PC-9 (cell line): Measurements from ENCODE around the gene GOT1. TPM values are rescaled to one million over a fixed set of nuclear protein-coding genes. Genes with fewer than 3 reads are reported as not detected.

ENCODE experiments used
- BruUV-seq: library from RNA; stranded (reverse); fragments of 400-500 nt; replicated peaks from 2 replicates; lab custom pipeline; 2021; lab: Mats Ljungman, UMichigan
- CTCF ChIA-PET: fragments of 300-600 bp; sonication (Branson Sonifier 250); formaldehyde crosslinking; loops from one replicate; lab custom pipeline; 2022; ENCODE audit warnings: antibody characterized with exemption; lab: Charles Lee
- POLR2A ChIA-PET: fragments of 300-600 bp; sonication (Branson Sonifier 250); formaldehyde crosslinking; loops from one replicate; lab custom pipeline; 2022; ENCODE audit warnings: antibody characterized with exemption; ENCODE audit not compliant: unreplicated experiment; lab: Charles Lee
- DNase-seq, 2 experiments: peaks; one replicate each; pipeline versions ENCODE4 v3.0.0 to v3.0.0-alpha.2; 2015 to 2022; ENCODE audit warnings: mixed read lengths in 1 of 2
- H2AFZ ChIP-seq: fragments of 200-600 bp; sonication (generic); 2 replicates; pipeline ENCODE4 v1.8.1; 2017; ENCODE audit warnings: antibody characterized with exemption
- H3F3A ChIP-seq: fragments of 200-600 bp; sonication (generic); 2 replicates; pipeline ENCODE4 v1.8.1; 2017; ENCODE audit warnings: antibody characterized with exemption, mild to moderate bottlenecking, low read depth; ENCODE audit not compliant: insufficient read depth
- H3K27ac ChIP-seq: fragments of 200-600 bp; sonication (generic); 2 replicates; pipeline ENCODE4 v1.6.1; 2016; ENCODE audit warnings: mixed run types
- H3K27me3 ChIP-seq: fragments of 200-600 bp; sonication (generic); 2 replicates; pipeline ENCODE4 v1.6.1; 2016; ENCODE audit warnings: low read depth, mixed run types; ENCODE audit not compliant: insufficient read depth
- H3K36me3 ChIP-seq: fragments of 200-600 bp; sonication (generic); 2 replicates; pipeline ENCODE4 v1.6.1; 2016; ENCODE audit warnings: low read depth, mixed run types
- H3K4me1 ChIP-seq: fragments of 200-600 bp; sonication (generic); replicated peaks from 2 replicates; pipeline ENCODE4 v1.6.1; 2016; ENCODE audit warnings: mixed run types; ENCODE audit not compliant: insufficient read depth
- H3K4me2 ChIP-seq: fragments of 200-600 bp; sonication (generic); 2 replicates; pipeline ENCODE4 v1.6.1; 2017; ENCODE audit warnings: mixed run types
- H3K4me3 ChIP-seq: fragments of 200-600 bp; sonication (generic); 2 replicates; pipeline ENCODE4 v1.6.1; 2016; ENCODE audit warnings: mixed run types
- H3K79me2 ChIP-seq: fragments of 200-600 bp; sonication (generic); 2 replicates; pipeline ENCODE4 v1.6.1; 2017; ENCODE audit warnings: low read depth, mixed run types
- H3K9me2 ChIP-seq: fragments of 200-600 bp; sonication (generic); 2 replicates; pipeline ENCODE4 v1.8.1; 2017; ENCODE audit warnings: mild to moderate bottlenecking; ENCODE audit not compliant: insufficient read depth
- H3K9me3 ChIP-seq: fragments of 200-600 bp; sonication (generic); 2 replicates; pipeline ENCODE4 v1.8.1; 2016; ENCODE audit warnings: low read depth; ENCODE audit not compliant: insufficient read depth
- H4K20me1 ChIP-seq: fragments of 200-600 bp; sonication (generic); 2 replicates; pipeline ENCODE4 v1.8.1; 2017; ENCODE audit not compliant: insufficient read depth
- EZH2 ChIP-seq: fragments of 200-600 bp; sonication (generic); IDR thresholded peaks from 2 replicates; pipeline ENCODE4 v1.8.0; 2017; ENCODE audit warnings: antibody characterized with exemption, low read depth
- intact Hi-C: fragments of 100-400 bp; cut with micrococcal nuclease; formaldehyde crosslinking; loops from one replicate; pipeline ENCODE4 v1.10.0; 2022; ENCODE audit not compliant: unreplicated experiment
- total RNA-seq: library from RNA; stranded (reverse); gene quantifications from 2 replicates; pipeline ENCODE4 v1.2.3, GENCODE V29; 2021
- TF ChIP-seq, protein P1 (sequence below): fragments of 200-600 bp; sonication (generic); conservative IDR thresholded peaks from 2 replicates; pipeline ENCODE4 v1.6.1; 2017; ENCODE audit warnings: mixed run types, antibody characterized with exemption, mild to moderate bottlenecking, moderate library complexity

The GOT1 gene
- total RNA-seq, 1 experiment from 2014 or later = 28.6 TPM

DNA sequence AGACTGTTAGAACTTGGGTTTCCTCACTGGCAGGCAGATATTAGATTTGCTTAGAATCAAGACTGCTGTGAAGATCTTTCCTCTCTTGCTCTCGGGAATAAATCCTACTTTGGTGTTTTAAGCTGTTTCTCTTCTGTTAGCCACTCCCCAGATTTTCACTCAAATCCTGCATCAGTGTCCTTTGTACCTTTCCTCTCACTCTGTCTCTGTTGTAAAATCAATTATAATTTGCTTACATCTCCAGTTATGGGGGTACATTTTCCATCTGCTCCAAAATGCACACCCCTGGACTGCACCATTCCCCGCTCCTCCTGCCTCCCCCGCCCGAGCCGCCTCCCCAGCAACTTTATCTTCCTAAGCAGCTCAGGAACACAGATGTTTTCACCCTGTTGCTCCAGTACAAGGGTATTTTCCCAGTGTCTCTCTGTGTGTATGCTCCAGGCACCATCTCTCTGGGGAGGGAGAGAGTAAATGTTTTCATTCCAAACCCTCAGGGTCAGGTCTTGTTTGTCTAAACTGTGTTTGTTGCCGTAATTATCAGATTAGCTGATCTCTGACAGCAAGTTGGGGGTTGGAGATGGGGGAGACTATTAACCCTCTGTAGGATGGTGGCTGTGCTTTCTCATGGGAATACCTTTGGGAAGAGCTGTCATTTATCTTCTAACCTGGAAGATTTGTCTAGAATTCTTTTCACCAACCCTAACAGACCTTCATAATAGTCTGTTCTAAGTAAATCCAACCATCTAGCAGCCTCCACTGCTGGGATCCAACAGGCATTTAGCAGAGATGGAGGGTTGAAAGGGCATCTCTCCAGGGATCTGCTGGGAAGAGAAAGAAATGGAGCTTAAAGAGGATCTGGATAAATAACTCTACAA, 20.4 kb upstream of the GOT1 start:
- H3K79me2 ChIP-seq = no peaks in the 10 kb centered on the region
- H3K27me3 ChIP-seq = peaks cover 31% of the 10 kb centered on the region; the same call in 1 of the 2 replicates
- TF ChIP-seq, protein P1, sequence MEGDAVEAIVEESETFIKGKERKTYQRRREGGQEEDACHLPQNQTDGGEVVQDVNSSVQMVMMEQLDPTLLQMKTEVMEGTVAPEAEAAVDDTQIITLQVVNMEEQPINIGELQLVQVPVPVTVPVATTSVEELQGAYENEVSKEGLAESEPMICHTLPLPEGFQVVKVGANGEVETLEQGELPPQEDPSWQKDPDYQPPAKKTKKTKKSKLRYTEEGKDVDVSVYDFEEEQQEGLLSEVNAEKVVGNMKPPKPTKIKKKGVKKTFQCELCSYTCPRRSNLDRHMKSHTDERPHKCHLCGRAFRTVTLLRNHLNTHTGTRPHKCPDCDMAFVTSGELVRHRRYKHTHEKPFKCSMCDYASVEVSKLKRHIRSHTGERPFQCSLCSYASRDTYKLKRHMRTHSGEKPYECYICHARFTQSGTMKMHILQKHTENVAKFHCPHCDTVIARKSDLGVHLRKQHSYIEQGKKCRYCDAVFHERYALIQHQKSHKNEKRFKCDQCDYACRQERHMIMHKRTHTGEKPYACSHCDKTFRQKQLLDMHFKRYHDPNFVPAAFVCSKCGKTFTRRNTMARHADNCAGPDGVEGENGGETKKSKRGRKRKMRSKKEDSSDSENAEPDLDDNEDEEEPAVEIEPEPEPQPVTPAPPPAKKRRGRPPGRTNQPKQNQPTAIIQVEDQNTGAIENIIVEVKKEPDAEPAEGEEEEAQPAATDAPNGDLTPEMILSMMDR = no peak
- no peak for TF ChIP-seq EZH2
- H3K36me3 ChIP-seq = no peaks in the 10 kb centered on the region
- H3K9me2 ChIP-seq = no peaks in the 10 kb centered on the region
- H3K4me1 ChIP-seq = no peaks in the 10 kb centered on the region
- H2AFZ ChIP-seq = no peak overlapping the region
- no peaks in the 10 kb centered on the region for H4K20me1 ChIP-seq
- H3K9me3 ChIP-seq = no peaks in the 10 kb centered on the region
- DNase-seq = no peak
- ChIA-PET CTCF (no interaction called here), POLR2A (interaction anchor here (0.6 kb wide), 1 partner anchor 246 kb away, joined by 9 read pairs; no protein-coding TSS in a partner anchor)
- H3K4me2 ChIP-seq = no peak overlapping the region
- BruUV-seq = no TSS peak
- H3K27ac ChIP-seq = no peak overlapping the region
- H3F3A ChIP-seq = no peaks in the 10 kb centered on the region
- intact Hi-C loops = no loop called here
- H3K4me3 ChIP-seq = no peak overlapping the region

DNA sequence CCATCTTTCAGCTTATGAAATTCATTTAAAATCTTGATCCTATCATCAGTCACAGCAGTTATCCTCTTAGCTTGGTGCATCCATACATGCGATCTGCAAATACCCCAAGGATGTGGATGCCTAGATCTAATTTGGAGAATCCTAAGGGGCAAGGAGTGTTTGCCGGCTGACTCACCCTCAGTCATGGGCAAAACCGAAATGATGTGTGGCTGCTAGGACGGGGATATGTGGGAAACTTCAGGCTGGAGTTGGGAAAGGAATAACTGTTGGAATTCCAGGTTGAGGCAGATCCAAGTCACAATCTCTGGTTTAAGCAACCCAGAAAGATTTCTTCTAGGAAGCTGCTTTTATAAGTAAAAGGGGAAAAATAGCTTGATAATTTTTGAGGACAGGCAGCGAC, 19.7 kb upstream of the GOT1 start:
- TF ChIP-seq EZH2 = no peak
- TF ChIP-seq, protein P1 = no peak
- no peaks in the 10 kb centered on the region for H3K4me1 ChIP-seq
- ChIA-PET POLR2A (interaction anchor here (0.6 kb wide), 1 partner anchor 247 kb away, joined by 9 read pairs; no protein-coding TSS in a partner anchor), CTCF (no interaction called here)
- intact Hi-C loops = no loop called here
- H4K20me1 ChIP-seq = no peaks in the 10 kb centered on the region
- DNase-seq = no peak
- no peak overlapping the region for H3K4me2 ChIP-seq
- peaks cover 31% of the 10 kb centered on the region; the same call in 1 of the 2 replicates for H3K27me3 ChIP-seq
- H3K36me3 ChIP-seq = no peaks in the 10 kb centered on the region
- no peak overlapping the region for H3K4me3 ChIP-seq
- H3K79me2 ChIP-seq = no peaks in the 10 kb centered on the region
- no peak overlapping the region for H2AFZ ChIP-seq
- no peaks in the 10 kb centered on the region for H3K9me3 ChIP-seq
- no TSS peak for BruUV-seq
- H3K9me2 ChIP-seq = no peaks in the 10 kb centered on the region
- H3F3A ChIP-seq = no peaks in the 10 kb centered on the region
- no peak overlapping the region for H3K27ac ChIP-seq

DNA sequence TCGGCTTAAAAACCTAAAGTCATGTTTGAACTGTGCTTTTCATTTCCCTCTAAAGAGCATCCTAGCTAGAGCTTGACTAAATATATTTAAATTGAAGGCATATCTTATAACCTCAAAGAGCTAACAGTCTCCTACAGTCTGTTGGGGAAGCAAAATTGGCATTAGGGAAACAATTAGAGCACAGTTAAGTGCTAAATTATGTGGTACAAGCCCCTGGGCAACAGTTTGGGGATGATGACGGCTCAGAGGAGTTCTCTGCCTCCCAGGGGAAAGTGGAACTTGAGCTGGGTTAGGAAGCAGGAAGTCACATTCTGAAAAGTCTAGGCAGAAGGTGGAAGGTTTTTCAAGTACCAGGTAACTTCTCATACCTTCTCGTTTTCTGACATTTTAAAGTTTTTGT, 18.6 kb upstream of the GOT1 start:
- Histone ChIP-seq H3K36me3 (no peaks in the 10 kb centered on the region), H3K79me2 (no peaks in the 10 kb centered on the region), H4K20me1 (no peaks in the 10 kb centered on the region), H3K9me2 (no peaks in the 10 kb centered on the region), H3K4me2 (no peak overlapping the region), H3K27ac (no peak overlapping the region), H3K9me3 (no peaks in the 10 kb centered on the region), H3K4me3 (no peak overlapping the region), H2AFZ (no peak overlapping the region), H3K4me1 (no peaks in the 10 kb centered on the region), H3F3A (no peaks in the 10 kb centered on the region), H3K27me3 (peaks cover 31% of the 10 kb centered on the region; the same call in 1 of the 2 replicates)
- intact Hi-C loops = no loop called here
- CTCF ChIA-PET = no interaction called here
- POLR2A ChIA-PET = no interaction called here
- TF ChIP-seq, protein P1 = no peak
- no peak for TF ChIP-seq EZH2
- no peak for DNase-seq
- no TSS peak for BruUV-seq
